Activated T-helper 2 cell treated with anti-CD3 and anti-CD28 coated beads, Interferon-gamma antibody, Interleukin-2, Interleukin-4, amounts not matched to agents 10 μg/mL and 5 μg/mL and 100 μg/mL, durations not matched to agents 14 hours and 24 hours and 36 hours (primary cell): Measurements from ENCODE around the gene CUTC. TPM values are rescaled to one million over a fixed set of nuclear protein-coding genes. Genes with fewer than 3 reads are reported as not detected.

Source experiments
- DNase-seq: peaks from one replicate; pipeline ENCODE4 v3.0.0; 2021; ENCODE audit warnings: low spot score
- H3K27ac Mint-ChIP-seq: one replicate; pipeline ENCODE4 v1.8.0; 2021; ENCODE audit warnings: mixed read lengths
- H3K27me3 Mint-ChIP-seq: one replicate; pipeline ENCODE4 v1.8.0; 2021; ENCODE audit warnings: low read depth, mixed read lengths
- H3K36me3 Mint-ChIP-seq: one replicate; pipeline ENCODE4 v1.8.0; 2021; ENCODE audit warnings: low read depth, mixed read lengths
- H3K4me1 Mint-ChIP-seq: one replicate; pipeline ENCODE4 v1.8.0; 2021; ENCODE audit warnings: low read depth, mixed read lengths
- H3K4me3 Mint-ChIP-seq: one replicate; pipeline ENCODE4 v1.8.0; 2021; ENCODE audit warnings: low read depth, mild to moderate bottlenecking, moderate library complexity, mixed read lengths
- H3K9me3 Mint-ChIP-seq: one replicate; pipeline ENCODE4 v1.8.0; 2021; ENCODE audit warnings: mixed read lengths
- intact Hi-C: fragments of 100-400 bp; cut with micrococcal nuclease; formaldehyde crosslinking; loops from one replicate; pipeline ENCODE4 v1.15.1; 2023
- total RNA-seq: library from RNA; stranded (reverse); gene quantifications from 2 replicates; pipeline ENCODE4 v1.2.3, GENCODE V29; 2022

CUTC gene
- total RNA-seq, 1 donor from 2014 or later = 35.5 TPM

GRCh38 chr10:99791831-99792230, 59.8 kb downstream of the CUTC start:
- no peak overlapping the region for H3K4me3 Mint-ChIP-seq
- intact Hi-C loops = no loop called here
- H3K4me1 Mint-ChIP-seq = no peaks in the 10 kb centered on the region
- H3K9me3 Mint-ChIP-seq = no peaks in the 10 kb centered on the region
- DNase-seq = no peak
- no peak overlapping the region for H3K27ac Mint-ChIP-seq
- H3K36me3 Mint-ChIP-seq = no peaks in the 10 kb centered on the region
- peaks cover 1% of the 10 kb centered on the region for H3K27me3 Mint-ChIP-seq

GRCh38 chr10:99793819-99794218, 61.8 kb downstream of the CUTC start:
- Mint-ChIP-seq H3K9me3 (no peaks in the 10 kb centered on the region), H3K4me1 (no peaks in the 10 kb centered on the region), H3K27me3 (peaks cover 1% of the 10 kb centered on the region), H3K27ac (no peak overlapping the region), H3K4me3 (no peak overlapping the region), H3K36me3 (no peaks in the 10 kb centered on the region)
- intact Hi-C loops = no loop called here
- no peak for DNase-seq

GRCh38 chr10:99796928-99797327, 64.9 kb downstream of the CUTC start:
- H3K36me3 Mint-ChIP-seq = no peaks in the 10 kb centered on the region
- H3K4me3 Mint-ChIP-seq = no peak overlapping the region
- no peaks in the 10 kb centered on the region for H3K27me3 Mint-ChIP-seq
- no peak overlapping the region for H3K27ac Mint-ChIP-seq
- DNase-seq = no peak
- intact Hi-C loops = no loop called here
- H3K4me1 Mint-ChIP-seq = no peaks in the 10 kb centered on the region
- no peaks in the 10 kb centered on the region for H3K9me3 Mint-ChIP-seq

- Mint-ChIP-seq H3K27me3 (no peaks in the 10 kb centered on the region), H3K4me3 (no peak overlapping the region), H3K27ac (no peak overlapping the region), H3K36me3 (no peaks in the 10 kb centered on the region), H3K4me1 (no peaks in the 10 kb centered on the region), H3K9me3 (no peaks in the 10 kb centered on the region)
- intact Hi-C loops = no loop called here
- DNase-seq = no peak
Observed at GRCh38 chr10:99798031-99798430, 66.0 kb downstream of the CUTC start.

GRCh38 chr10:99798920-99799319, 66.9 kb downstream of the CUTC start:
- no peaks in the 10 kb centered on the region for H3K4me1 Mint-ChIP-seq
- DNase-seq = no peak
- no peaks in the 10 kb centered on the region for H3K9me3 Mint-ChIP-seq
- H3K27ac Mint-ChIP-seq = no peak overlapping the region
- no peaks in the 10 kb centered on the region for H3K36me3 Mint-ChIP-seq
- intact Hi-C loops = no loop called here
- H3K27me3 Mint-ChIP-seq = no peaks in the 10 kb centered on the region
- no peak overlapping the region for H3K4me3 Mint-ChIP-seq

- H3K36me3 Mint-ChIP-seq = no peaks in the 10 kb centered on the region
- no peaks in the 10 kb centered on the region for H3K9me3 Mint-ChIP-seq
- H3K4me3 Mint-ChIP-seq = no peak overlapping the region
- no peak overlapping the region for H3K27ac Mint-ChIP-seq
- intact Hi-C loops = no loop called here
- H3K27me3 Mint-ChIP-seq = no peaks in the 10 kb centered on the region
- H3K4me1 Mint-ChIP-seq = no peaks in the 10 kb centered on the region
- no peak for DNase-seq
Observed at GRCh38 chr10:99799613-99800012, 67.6 kb downstream of the CUTC start.

GRCh38 chr10:99804471-99804870, 72.4 kb downstream of the CUTC start:
- no peak for DNase-seq
- H3K36me3 Mint-ChIP-seq = no peaks in the 10 kb centered on the region
- H3K27ac Mint-ChIP-seq = no peak overlapping the region
- no peaks in the 10 kb centered on the region for H3K9me3 Mint-ChIP-seq
- no peak overlapping the region for H3K4me3 Mint-ChIP-seq
- no peaks in the 10 kb centered on the region for H3K27me3 Mint-ChIP-seq
- intact Hi-C loops = no loop called here
- H3K4me1 Mint-ChIP-seq = no peaks in the 10 kb centered on the region

GRCh38 chr10:99805190-99805589, 73.2 kb downstream of the CUTC start:
- Mint-ChIP-seq H3K27ac (no peak overlapping the region), H3K36me3 (no peaks in the 10 kb centered on the region), H3K9me3 (no peaks in the 10 kb centered on the region), H3K4me1 (no peaks in the 10 kb centered on the region), H3K27me3 (no peaks in the 10 kb centered on the region), H3K4me3 (no peak overlapping the region)
- no peak for DNase-seq
- intact Hi-C loops = no loop called here

Other genes with a start within 250 kb of the CUTC start
- gene NKX2-3, start 199.3 kb upstream of the CUTC start, total RNA-seq = not detected in 2 replicates
- gene SLC25A28, start 111.8 kb upstream of the CUTC start, total RNA-seq = 45.0 and 46.5 TPM in 2 replicates
- 7.5 and 8.2 TPM in 2 replicates for gene ENTPD7, start 72.7 kb upstream of the CUTC start, total RNA-seq
- 33.9 and 35.2 TPM in 2 replicates for gene COX15, start 107 bp upstream of the CUTC start, total RNA-seq
- 0.87 and 1.1 TPM in 2 replicates for gene ABCC2, start 50.4 kb downstream of the CUTC start, total RNA-seq